ENCODE data around the gene BMPR1A.

The BMPR1A gene

DNA sequence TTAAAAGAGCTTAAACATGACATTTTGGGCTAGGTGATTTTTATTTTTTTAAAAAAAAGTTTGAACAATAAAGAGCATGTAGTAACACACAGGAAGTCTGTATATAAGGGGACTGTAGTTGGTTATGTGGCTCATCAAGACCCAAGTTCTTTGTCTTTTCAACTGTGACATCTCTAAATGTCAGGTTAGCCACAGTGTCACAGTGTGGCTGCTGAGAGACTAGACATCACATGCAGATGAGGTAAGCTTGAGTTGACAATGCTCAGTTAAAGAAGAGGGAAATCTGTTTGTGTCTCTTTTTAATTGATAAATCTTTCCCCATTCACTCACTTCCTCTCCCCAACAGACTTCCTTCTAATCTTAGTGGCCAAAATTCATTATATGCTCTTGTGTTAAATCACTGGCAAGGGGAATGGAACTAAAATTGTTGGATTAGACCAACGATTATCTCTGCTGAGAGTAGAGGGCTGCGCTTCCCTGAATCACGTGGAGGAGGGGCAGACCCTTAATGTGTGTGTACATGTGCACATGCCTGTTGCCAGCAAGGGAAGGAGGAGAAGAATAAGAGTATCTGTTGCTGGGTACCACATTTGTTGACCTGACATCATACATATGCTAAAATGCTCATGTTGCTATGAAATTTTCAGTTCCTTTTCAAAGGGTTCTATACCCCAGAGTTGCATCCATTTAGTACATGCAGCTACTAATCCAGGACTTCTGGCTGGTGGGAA, 122.7 kb downstream of the BMPR1A start:
- Histone ChIP-seq H3K27ac (replicated peaks) (no peak overlapping the region), H3K4me3 (replicated peaks; ENCODE audit: insufficient read depth, low read length) (no peak overlapping the region), H3K27me3 (ENCODE audit: insufficient read depth, poor library complexity, severe bottlenecking) (no peaks in the 10 kb centered on the region)
- TF ChIP-seq POLR2AphosphoS5 (IDR thresholded peaks at IDR 0.05; ENCODE audit: low read depth) (no peak), SPI1 (IDR thresholded peaks at IDR 0.05; ENCODE audit: borderline replicate concordance, low read depth) (peak; percentile 40; the same call in 1 of the 2 replicates)
- DNase-seq (ENCODE audit: low read depth in 1 of 2, low spot score in 1 of 2): no peak

DNA sequence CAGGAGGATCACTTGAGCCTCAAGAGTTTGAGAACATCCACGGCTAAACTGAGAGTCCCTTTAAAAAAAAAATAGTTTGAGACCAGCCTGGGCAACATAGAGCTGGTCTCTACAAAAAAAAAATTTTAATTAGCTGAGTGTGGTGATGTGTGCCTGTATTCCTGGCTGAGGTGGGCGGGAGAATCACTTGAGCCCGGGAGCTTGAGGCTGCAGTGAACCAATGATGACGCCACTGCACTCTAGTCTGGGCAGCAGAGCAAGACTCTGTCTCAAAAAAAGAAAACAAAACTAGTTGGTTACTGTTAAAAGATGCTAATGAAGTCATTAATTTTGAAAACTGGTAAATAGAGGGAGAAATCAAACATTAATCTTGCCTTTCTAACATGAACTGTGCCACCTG, 124.6 kb downstream of the BMPR1A start:
- Histone ChIP-seq H3K27me3 (ENCODE audit: insufficient read depth, poor library complexity, severe bottlenecking) (no peaks in the 10 kb centered on the region), H3K4me3 (replicated peaks; ENCODE audit: insufficient read depth, low read length) (no peak overlapping the region), H3K27ac (replicated peaks) (no peak overlapping the region)
- TF ChIP-seq GABPA (IDR thresholded peaks at IDR 0.05; ENCODE audit: low read depth): no peak
- TF ChIP-seq SPI1 (IDR thresholded peaks at IDR 0.05; ENCODE audit: borderline replicate concordance, low read depth): no peak
- no peak for TF ChIP-seq POLR2AphosphoS5 (IDR thresholded peaks at IDR 0.05; ENCODE audit: low read depth)
- TF ChIP-seq, protein P1, sequence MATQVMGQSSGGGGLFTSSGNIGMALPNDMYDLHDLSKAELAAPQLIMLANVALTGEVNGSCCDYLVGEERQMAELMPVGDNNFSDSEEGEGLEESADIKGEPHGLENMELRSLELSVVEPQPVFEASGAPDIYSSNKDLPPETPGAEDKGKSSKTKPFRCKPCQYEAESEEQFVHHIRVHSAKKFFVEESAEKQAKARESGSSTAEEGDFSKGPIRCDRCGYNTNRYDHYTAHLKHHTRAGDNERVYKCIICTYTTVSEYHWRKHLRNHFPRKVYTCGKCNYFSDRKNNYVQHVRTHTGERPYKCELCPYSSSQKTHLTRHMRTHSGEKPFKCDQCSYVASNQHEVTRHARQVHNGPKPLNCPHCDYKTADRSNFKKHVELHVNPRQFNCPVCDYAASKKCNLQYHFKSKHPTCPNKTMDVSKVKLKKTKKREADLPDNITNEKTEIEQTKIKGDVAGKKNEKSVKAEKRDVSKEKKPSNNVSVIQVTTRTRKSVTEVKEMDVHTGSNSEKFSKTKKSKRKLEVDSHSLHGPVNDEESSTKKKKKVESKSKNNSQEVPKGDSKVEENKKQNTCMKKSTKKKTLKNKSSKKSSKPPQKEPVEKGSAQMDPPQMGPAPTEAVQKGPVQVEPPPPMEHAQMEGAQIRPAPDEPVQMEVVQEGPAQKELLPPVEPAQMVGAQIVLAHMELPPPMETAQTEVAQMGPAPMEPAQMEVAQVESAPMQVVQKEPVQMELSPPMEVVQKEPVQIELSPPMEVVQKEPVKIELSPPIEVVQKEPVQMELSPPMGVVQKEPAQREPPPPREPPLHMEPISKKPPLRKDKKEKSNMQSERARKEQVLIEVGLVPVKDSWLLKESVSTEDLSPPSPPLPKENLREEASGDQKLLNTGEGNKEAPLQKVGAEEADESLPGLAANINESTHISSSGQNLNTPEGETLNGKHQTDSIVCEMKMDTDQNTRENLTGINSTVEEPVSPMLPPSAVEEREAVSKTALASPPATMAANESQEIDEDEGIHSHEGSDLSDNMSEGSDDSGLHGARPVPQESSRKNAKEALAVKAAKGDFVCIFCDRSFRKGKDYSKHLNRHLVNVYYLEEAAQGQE (IDR thresholded peaks at IDR 0.05; ENCODE audit: insufficient replicate concordance, low read depth): no peak
- TF ChIP-seq, protein P2, sequence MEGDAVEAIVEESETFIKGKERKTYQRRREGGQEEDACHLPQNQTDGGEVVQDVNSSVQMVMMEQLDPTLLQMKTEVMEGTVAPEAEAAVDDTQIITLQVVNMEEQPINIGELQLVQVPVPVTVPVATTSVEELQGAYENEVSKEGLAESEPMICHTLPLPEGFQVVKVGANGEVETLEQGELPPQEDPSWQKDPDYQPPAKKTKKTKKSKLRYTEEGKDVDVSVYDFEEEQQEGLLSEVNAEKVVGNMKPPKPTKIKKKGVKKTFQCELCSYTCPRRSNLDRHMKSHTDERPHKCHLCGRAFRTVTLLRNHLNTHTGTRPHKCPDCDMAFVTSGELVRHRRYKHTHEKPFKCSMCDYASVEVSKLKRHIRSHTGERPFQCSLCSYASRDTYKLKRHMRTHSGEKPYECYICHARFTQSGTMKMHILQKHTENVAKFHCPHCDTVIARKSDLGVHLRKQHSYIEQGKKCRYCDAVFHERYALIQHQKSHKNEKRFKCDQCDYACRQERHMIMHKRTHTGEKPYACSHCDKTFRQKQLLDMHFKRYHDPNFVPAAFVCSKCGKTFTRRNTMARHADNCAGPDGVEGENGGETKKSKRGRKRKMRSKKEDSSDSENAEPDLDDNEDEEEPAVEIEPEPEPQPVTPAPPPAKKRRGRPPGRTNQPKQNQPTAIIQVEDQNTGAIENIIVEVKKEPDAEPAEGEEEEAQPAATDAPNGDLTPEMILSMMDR (IDR thresholded peaks at IDR 0.05; ENCODE audit: insufficient read depth, low read length): no peak
- DNase-seq (ENCODE audit: low read depth in 1 of 2, low spot score in 1 of 2): no peak

DNA sequence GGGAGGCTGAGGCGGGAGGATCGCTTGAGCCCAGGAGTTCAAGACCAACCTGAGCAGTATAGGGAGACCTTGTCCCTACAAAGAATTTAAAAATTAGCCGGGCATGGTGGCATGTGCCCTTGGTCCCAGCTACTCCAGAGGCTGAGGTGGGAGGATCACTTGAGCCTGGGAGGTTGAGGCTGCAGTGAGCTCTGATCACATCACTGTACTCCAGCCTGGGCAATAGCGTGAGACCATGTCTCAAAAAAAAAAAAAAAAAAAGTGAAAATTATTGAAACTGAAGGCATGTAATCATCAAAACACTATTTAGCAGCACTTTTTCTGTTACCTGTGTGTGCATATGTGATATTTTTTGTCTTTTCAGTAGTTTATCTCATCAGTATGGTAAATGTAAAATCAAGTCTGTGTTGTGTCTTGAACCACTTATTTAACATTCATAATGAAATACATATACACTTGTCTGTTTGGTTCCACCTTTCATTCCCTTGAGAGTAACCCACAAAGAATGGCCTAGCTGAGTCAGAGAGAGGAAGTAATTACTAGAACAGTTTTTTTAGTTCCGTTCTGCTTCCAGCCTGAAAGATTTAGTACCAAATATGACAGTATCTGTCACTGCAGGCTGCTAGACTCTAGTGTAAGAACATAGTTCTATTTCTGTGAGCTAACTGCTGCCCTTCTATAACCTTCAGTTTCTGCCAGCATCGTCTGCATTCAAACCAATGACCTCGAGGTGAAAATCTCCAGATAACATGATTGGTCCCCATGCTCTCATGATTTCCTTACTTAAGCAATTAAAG, 132.4 kb downstream of the BMPR1A start:
- H3K4me3 ChIP-seq (replicated peaks; ENCODE audit: insufficient read depth, low read length): no peak overlapping the region
- peak in 1 of 2 experiments; percentile 44 for DNase-seq (ENCODE audit: low read depth in 1 of 2, low spot score in 1 of 2)
- no peaks in the 10 kb centered on the region for H3K27me3 ChIP-seq (ENCODE audit: insufficient read depth, poor library complexity, severe bottlenecking)
- TF ChIP-seq POLR2AphosphoS5 (IDR thresholded peaks at IDR 0.05; ENCODE audit: low read depth) (no peak), GABPA (IDR thresholded peaks at IDR 0.05; ENCODE audit: low read depth) (peak; percentile 75), SPI1 (IDR thresholded peaks at IDR 0.05; ENCODE audit: borderline replicate concordance, low read depth) (peak; percentile 85)
- TF ChIP-seq, protein P1 (IDR thresholded peaks at IDR 0.05; ENCODE audit: insufficient replicate concordance, low read depth): no peak
- TF ChIP-seq, protein P2 (IDR thresholded peaks at IDR 0.05; ENCODE audit: insufficient read depth, low read length): no peak
- no peak overlapping the region for H3K27ac ChIP-seq (replicated peaks)

DNA sequence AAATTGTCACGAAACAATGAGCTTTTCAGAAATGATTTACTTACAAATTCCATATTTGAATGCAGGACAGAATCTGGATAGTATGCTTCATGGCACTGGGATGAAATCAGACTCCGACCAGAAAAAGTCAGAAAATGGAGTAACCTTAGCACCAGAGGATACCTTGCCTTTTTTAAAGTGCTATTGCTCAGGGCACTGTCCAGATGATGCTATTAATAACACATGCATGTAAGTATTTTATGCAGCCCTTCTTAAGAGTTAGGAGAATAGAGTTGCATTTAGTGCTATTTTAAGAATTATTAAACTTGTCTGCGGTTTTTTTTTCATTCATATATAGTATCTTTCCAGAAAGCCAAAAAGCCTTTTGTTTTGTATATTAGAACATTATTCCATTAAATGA, 133.6 kb downstream of the BMPR1A start:
- TF ChIP-seq, protein P2 (IDR thresholded peaks at IDR 0.05; ENCODE audit: insufficient read depth, low read length): no peak
- TF ChIP-seq POLR2AphosphoS5 (IDR thresholded peaks at IDR 0.05; ENCODE audit: low read depth) (no peak), GABPA (IDR thresholded peaks at IDR 0.05; ENCODE audit: low read depth) (no peak), SPI1 (IDR thresholded peaks at IDR 0.05; ENCODE audit: borderline replicate concordance, low read depth) (no peak)
- TF ChIP-seq, protein P1 (IDR thresholded peaks at IDR 0.05; ENCODE audit: insufficient replicate concordance, low read depth): no peak
- Histone ChIP-seq H3K27me3 (ENCODE audit: insufficient read depth, poor library complexity, severe bottlenecking) (no peaks in the 10 kb centered on the region), H3K27ac (replicated peaks) (no peak overlapping the region), H3K4me3 (replicated peaks; ENCODE audit: insufficient read depth, low read length) (no peak overlapping the region)
- DNase-seq (ENCODE audit: low read depth in 1 of 2, low spot score in 1 of 2): no peak
